DMS53 treated with DMSO at 0.1 percent for 48 hours (cell line): Measurements from ENCODE around the gene NIN.
A peak's percentile ranks its signal among the peaks of the same experiment; 100 is the strongest.

Source experiments
- DNase-seq: peaks from one replicate; lab custom pipeline; 2025; ENCODE audit not compliant: unreplicated experiment; lab: John Stamatoyannopoulos, UW

Gene NIN, protein sequence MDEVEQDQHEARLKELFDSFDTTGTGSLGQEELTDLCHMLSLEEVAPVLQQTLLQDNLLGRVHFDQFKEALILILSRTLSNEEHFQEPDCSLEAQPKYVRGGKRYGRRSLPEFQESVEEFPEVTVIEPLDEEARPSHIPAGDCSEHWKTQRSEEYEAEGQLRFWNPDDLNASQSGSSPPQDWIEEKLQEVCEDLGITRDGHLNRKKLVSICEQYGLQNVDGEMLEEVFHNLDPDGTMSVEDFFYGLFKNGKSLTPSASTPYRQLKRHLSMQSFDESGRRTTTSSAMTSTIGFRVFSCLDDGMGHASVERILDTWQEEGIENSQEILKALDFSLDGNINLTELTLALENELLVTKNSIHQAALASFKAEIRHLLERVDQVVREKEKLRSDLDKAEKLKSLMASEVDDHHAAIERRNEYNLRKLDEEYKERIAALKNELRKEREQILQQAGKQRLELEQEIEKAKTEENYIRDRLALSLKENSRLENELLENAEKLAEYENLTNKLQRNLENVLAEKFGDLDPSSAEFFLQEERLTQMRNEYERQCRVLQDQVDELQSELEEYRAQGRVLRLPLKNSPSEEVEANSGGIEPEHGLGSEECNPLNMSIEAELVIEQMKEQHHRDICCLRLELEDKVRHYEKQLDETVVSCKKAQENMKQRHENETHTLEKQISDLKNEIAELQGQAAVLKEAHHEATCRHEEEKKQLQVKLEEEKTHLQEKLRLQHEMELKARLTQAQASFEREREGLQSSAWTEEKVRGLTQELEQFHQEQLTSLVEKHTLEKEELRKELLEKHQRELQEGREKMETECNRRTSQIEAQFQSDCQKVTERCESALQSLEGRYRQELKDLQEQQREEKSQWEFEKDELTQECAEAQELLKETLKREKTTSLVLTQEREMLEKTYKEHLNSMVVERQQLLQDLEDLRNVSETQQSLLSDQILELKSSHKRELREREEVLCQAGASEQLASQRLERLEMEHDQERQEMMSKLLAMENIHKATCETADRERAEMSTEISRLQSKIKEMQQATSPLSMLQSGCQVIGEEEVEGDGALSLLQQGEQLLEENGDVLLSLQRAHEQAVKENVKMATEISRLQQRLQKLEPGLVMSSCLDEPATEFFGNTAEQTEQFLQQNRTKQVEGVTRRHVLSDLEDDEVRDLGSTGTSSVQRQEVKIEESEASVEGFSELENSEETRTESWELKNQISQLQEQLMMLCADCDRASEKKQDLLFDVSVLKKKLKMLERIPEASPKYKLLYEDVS (N-terminal part only)

DNA sequence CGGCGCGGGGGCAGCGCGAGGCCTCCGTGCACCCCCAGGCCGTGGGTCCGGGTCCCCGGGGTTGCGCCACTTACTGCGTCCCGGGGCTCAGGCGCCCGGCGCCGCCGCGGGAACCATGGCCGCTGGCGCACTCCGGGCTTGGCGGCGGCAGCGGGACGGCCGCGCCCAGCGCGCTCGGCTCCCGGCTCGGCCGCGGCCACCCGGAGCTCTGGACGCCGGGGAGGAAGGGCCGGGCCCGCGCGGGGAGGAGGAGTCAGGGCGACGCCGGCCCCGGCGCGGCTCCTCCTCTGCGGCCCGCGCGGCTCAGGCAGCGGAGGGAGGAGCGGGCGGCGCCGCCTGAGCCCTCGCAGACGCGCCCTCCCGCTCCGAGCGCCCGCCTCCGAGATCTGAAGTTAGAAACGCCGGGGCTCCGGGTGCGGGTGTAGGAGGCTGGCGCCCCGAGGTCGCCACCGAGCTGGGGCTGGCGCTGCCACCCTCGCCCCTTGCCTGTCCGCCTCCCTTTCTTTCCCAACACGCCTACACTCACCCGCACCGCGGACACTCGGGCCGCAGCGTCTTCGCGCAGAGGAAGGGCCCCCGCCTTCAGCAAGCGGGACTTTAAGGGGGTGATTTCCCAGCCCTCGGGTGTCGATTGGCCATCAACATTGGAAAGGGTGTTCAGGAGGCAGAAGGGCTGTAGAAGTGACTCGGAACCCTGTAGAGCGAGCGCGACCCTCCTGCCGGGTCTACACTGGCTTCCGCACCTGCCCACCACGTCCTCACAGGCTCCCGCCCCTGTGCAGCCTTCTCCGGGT lies at the start of gene NIN:
Gene NIN, minus strand, starts transcription at position 231 of the 794 bp plus-strand sequence. CDS start 9,106 bp downstream, outside the sequence.
- peak; percentile 64 for DNase-seq

DNA sequence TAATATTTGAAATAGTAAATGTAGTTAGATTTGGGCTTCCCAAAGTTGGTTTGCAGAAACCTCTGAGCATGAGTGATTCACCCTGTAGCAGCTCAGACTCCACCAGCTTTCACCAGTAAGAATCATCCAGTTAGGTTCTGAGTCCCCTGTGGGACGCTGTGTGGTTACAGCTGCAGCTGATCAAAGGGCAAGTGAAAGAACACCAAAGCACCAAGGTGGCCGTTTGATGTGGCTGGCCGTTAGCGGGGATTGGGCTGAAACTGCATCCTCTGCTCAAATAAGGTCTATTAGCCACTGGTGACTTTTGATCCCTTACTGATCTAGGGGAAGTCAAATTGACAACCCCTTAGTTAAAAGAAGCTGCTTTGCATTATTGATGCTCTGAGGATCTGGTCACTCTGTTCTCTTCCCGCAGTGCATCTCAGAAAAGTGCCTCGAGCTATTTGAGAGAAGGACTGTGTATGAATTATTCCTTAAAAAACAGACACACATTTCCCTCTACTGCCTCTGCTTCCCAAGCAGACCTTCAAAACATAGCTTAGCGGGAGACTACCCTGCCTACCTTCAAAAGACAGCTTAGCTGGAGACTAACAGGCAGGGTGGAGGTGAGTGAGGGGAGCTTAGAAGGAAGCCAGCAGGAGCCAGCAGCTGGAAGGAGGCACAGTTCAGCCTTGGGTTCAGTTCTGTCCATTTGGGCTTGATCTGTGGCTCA lies 44.6 kb upstream of the NIN start:
- DNase-seq, result no peak

DNA sequence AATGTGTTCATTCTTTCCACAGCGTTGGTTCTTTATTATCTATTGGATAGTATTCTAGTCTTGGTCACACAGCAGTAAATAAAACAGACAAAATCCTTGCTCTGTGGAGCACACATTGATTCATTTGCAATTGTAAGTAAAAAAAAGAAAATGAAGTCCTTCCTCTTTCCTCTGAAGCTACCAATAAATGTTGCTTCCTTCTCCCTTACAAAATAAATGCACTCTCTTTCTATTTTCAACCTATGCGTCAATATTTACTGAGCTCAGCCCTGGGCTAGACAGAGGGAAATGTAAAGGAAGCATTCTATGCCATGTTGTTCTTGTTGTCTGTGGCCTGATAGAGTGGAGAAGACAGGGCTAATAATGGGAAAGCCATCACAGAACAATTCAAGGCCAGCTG lies 43.8 kb upstream of the NIN start:
- DNase-seq, result peak; percentile 71

DNA sequence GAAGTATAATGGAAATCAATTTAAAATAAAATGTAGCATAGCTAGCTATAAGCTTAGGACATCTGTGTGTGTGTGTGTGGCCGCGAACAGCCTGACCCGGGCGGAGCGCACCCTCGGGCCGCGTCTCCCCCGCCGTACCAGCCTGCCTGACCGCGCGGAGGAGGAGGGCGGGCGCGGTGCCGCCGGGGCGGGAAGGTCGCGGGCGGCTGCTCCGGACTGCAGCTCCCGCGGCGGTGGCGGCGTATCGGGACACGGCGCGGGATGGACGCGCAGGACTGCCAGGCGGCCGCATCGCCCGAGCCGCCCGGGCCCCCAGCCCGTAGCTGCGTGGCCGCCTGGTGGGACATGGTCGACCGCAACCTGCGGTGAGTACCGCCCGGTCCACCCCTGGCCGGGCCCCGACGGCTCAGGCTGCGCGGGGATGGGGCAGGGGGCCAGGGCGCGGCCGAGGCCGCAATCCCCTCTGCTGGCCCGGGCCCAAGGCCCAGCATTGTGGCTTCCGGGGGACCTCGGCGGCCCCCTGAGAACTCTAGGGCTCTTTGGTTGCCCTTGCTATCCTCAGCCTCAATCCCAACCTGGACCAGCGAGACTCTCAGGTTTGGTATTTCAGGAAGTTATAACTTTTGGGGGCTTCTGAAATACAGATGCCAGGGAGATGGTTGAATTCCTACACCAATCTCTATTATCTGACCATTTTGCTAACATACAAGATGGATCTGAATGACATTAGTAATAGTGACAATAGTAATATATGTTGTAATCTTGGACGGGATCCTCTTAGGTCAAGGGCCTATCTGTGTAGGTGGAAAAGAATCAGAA lies 41.2 kb upstream of the NIN start, which contains the start of gene ABHD12B:
Gene ABHD12B, plus strand, starts transcription at position 140 of the 819 bp plus-strand sequence. Its CDS starts 122 bp downstream, at position 262.
- no peak for DNase-seq

DNA sequence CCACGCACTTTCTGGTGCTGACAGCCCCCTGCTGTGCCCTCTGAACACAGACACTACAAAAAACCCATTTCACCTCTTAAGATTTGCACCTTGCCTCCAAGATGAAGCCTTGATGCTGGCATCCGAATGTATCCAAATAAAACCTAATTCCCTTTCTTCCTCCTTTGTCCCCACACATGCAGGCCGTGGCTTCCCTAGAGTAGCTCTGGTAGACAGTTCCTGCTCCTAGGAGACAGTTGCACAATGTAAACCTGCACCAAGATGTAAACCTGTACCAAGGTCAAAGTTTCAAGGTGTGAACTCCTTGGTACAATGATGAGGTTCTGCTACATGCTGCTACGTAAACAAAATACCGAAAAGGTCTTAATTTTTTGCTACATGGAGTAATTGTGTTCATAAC lies 40.3 kb upstream of the NIN start:
- no peak for DNase-seq

DNA sequence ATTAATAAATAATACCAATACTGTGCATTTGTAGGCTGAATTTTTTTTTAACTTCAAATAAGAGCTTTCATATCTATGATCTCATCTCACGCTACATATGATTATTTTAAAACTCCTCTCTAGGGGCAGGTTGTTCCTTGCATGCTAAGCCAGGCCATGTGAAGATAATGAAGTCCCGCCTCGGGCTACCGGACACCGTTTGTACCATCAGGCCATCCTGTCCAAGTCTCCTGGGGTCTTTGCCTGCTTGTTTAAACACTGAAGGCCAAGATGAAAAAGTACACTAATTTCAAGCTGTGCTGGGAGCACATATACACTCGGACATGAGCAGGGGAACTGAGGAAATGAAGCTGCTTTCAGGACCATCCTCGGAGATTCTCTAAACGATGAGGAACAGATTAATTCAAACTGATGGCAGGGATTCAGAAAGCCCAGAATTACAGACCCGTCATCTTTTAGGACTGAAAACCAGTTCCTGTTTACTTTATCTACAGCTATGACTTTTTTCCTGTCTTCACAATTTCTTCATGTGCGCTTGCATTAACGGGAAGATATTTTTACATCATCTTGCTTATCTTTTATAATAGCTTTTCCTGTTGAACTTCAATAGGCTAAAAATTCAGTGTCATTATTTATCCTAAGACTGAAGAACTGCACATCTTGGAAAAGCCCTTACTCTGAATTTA lies 34.6 kb upstream of the NIN start:
- no peak for DNase-seq

DNA sequence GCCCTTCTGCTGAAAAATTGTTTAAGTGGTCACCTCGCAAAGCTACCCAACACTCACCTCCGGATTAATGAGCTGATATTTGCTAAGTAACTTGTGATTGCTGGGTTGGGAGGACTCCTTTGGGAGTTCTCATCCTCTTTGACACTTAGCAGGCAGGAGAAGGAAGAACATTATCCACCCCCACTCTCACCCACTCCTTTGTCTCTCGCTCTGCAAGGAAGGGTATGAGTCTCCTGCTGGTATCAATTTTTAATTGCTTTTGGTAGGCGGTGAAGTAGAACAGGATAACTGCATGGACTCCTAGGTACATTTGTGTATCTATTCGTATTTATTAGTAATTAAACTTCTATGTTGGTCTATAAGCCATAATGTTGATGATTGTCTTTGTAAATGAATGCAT lies 34.0 kb upstream of the NIN start:
- no peak for DNase-seq

DNA sequence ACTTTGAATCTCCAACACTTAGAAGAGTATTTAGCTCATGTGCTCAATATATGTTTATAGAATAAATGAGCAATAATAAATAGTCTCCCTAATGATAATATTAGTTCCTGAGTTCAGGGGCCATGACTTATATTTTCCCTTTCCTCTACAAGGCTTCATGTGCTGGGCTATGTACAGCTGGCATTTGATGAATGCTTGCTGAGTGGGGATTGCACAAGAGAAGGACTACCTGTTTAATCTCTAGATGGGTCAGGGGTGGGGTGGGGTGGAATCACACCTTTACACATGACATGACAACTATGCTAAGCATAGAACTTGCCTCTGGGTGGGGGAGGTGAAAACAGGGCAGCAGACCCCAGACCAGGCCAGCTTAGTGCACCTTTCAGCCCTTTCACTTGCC lies 33.3 kb upstream of the NIN start:
- DNase-seq, result no peak

DNA sequence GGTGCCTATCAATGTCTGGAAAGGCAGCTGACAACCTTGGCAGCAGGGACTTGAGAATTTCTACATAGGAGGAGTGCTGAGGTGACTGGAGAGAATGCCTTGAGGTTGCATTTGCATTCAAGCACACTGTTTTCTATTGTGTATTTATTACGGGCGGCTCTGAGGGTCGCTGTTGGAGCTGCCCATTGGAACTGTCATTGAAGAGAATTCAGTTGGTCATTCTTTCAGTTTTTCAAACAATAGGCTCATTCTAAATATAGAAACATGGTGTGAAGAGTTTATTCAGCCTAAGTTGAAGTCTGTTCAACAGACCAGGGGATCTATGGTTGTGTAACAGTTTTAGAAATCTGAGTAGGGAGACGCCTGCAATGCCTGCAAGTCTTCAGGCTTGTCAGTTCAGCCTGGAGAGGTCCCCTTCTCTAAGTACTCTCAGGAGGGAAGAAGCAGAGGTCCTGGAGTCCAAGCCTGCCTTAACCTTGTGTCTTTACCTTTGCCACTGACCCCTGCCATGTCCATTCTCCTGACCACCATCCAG lies 31.1 kb upstream of the NIN start:
- no peak for DNase-seq

DNA sequence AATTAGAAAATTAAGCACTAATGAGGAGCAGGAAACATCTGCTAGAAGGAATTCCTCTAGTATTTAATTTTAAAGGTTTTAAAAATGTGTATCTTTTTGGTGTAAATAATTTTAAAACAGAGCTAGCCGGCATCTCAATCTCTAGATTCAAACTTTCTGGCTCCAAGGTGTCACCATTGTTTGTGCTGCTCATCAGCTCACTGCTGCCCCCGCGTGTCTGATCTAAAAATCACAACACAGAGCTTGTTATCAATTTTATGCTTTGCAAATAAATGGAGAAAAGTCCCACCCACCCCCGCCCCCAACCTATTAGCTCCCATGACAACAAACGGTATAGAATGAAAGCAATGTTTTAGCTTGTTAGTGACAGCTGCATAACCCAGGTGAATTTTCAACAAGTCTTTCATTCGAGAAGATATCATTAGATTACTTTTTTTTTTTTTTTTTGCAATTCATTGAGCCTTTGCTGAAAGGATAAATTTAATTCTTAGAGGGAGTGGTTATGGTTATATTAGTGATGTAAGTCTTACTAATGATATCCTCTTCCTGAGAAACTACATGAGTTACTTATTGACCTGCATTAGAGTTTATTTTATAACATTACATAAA lies 29.6 kb upstream of the NIN start:
- peak; percentile 65 for DNase-seq

DNA sequence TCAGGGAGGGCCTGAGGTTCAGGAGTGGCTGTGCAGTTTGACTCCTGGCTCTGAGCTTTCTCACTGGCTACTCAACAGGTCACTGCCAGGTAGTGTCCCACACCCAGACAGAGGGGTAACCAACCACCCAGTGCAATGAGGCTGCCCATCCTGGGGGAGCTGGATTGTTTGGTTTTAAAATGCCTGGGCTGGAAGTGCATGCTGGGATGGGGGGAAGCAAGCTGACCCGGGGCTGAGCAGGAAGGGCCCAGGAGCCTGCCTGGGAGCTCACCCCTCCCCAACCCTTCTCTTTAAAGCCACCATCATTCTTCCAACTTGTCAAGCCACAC lies 28.3 kb upstream of the NIN start:
- DNase-seq, result no peak

DNA sequence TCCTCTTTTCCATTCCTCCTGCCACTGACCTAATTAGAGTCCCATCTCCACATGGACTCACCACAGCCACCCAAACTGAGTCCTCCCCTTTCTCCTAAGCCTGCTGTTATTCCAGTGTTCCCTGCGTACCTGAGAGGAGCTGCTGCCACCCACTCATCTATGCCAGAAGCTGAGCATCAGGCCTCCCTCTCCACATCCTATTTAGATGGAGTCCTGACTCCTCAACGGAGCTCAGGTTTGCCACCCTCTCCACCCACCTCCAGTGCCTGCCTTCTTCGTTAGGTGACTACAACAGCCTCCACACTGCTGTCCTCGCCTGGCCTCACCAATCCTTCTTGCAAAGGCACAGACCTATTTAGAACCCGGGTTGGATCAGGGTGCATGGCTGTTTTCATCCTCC lies 25.7 kb upstream of the NIN start:
- no peak for DNase-seq

DNA sequence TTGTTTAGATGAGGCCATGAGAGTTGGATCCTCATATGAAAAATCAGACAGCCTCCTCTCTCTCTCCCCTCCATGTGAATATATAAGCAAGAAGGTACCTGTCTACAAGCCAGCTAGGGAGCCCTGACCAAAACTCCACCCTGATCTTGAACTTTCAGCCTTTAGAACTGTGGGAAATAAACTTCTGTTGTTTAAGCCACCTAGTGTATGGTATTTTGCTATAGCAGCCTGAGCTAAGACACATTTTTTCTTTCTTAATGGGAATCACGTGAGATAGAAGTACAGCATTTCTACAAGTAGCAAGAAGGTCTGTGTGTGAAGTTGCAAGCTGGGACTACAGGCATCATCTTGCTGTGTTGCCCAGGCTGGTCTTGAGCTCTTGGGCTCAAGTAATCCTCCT lies 24.6 kb upstream of the NIN start:
- DNase-seq, result no peak

DNA sequence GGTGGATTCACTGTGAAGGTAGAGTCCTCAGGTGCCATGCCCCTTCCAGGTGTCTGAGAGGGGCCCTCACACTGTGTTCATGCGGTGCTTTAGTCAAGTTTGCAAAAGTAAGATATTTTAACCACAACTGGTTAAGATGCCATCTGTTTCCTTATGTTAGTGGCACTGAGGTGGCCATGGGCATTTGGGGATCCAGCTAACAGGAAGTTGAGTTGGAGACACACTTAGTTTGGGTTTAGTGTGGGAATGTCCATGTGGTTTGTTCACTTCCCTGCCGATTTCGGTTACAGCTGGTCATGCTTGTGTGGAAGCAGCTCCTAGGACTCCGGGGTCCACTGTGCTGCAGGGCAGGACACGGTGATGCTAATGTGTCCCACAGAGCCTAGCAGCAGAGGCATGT lies 23.6 kb upstream of the NIN start:
- no peak for DNase-seq

DNA sequence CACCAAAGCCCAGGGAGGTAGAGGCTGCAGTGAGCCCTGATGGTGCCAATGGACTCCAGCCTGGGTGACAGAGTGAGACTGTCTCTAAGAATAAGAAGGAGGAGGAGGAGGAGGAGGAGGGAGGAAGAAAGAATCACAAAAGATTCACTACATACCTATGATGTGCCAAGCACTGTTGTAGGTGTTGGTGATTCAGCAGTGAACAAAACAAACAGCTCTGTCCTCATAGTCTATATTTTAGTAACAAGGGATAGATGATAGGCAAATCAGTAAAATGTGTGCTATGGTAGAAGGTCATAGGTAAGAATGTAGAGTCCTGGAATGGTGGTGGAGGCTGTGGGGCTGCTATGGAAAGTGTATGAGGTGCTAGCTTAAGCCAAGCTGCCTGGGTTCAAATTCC lies 22.9 kb upstream of the NIN start:
- DNase-seq, result no peak

DNA sequence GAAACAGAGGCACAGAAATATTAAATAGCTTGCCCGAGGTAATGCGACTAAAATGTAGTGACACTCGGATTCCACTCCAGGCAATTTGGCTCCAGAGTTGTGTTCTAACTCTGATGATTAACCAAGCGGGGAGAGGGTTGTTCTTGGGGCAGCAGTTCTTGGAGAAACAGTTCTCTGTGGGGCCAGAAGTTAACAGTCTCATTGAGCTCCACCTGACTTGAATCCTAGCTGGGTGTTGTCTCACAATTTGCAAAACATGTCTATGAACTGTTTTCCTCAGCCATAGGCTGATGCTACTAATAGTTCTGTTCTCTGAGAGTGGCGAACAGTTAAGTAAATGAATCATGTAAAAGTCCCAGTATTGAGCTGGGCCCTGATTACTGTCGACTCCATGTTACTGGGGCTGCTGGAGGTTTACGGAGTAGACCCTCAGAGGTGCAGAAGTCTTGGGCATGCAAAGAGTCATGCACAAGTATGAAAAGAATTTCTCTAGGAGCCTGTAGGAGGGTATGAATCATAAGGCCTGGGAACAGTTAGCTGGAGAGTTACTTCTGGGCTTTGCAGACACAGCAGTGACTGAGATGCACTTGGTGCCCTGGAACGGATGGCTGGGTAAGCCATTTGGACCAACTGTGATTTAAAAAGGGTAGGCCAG lies 15.4 kb upstream of the NIN start:
- DNase-seq, result no peak

DNA sequence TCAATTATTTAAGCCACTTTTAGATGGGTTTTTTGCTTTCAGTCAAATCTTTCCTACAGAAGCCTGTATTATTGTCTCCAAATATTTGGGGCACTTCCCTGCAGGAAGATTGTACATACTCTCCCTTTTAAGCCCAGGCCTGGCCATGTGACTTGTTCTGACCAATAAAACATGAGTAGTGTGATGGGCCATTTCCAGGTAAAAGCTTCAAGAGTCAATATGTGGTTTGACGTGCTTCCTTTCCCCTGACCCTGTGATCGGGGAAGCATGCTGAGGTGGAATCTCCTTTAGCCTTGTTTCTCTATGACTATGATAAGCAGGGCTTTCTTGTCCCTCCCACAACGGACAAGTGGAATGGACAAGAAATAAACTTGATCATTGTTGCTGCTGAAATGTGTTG lies 14.2 kb upstream of the NIN start:
- no peak for DNase-seq
